ENCODE measurements around the gene HOXC9. TPM values are rescaled to one million over a fixed set of nuclear protein-coding genes. Genes with fewer than 3 reads are reported as not detected.

HOXC9 gene
- total and polyA plus RNA-seq, 2 experiments from 2014 or later, result not detected

DNA sequence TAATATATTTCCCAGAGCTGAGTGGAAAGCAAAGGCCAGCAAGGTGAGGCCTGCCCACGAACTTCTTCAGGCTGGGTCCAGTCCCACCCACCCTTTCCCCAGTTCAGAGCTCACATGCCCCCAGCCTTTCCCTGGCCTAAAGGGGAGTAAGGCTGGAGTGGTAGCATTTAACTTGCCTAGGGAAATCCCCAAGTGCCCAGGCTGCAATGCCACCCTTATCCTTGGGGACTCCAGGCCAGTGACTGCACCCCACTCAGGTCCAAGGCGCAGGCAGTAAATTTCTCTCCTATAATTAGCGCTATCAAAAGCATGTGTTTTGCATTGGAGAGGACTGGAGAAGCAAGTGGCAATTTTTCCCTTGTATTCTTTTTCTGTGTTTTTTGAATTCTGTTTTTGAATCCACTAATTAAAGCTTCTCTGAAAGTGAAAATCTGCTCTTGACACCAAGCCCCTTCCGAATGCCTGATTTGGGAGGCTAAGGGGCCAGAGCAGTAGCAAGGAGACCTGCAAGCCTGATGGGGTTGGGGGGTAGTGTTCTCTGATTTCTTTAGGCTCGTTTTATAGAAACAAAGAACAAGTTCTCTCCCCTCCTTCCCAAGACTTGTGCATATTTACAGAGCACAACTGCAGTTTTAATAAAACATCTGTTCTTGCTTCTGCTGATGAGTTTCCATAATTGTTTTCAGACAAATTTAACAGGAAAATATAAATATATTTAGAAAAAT is 24.8 kb downstream of the HOXC9 start:
- DNase-seq (ENCODE audit: low read depth in 1 of 2, low spot score in 1 of 2), result no peak
- Histone ChIP-seq H3K27ac (no peak overlapping the region), H3K4me3 (no peak overlapping the region), H3K36me3 (no peaks in the 10 kb centered on the region), H3K9me3 (ENCODE audit: low read depth) (no peaks in the 10 kb centered on the region), H3K27me3 (peaks cover 100% of the 10 kb centered on the region), H3K4me1 (ENCODE audit: low read depth) (peaks cover 8% of the 10 kb centered on the region)
- TF ChIP-seq, protein P1, sequence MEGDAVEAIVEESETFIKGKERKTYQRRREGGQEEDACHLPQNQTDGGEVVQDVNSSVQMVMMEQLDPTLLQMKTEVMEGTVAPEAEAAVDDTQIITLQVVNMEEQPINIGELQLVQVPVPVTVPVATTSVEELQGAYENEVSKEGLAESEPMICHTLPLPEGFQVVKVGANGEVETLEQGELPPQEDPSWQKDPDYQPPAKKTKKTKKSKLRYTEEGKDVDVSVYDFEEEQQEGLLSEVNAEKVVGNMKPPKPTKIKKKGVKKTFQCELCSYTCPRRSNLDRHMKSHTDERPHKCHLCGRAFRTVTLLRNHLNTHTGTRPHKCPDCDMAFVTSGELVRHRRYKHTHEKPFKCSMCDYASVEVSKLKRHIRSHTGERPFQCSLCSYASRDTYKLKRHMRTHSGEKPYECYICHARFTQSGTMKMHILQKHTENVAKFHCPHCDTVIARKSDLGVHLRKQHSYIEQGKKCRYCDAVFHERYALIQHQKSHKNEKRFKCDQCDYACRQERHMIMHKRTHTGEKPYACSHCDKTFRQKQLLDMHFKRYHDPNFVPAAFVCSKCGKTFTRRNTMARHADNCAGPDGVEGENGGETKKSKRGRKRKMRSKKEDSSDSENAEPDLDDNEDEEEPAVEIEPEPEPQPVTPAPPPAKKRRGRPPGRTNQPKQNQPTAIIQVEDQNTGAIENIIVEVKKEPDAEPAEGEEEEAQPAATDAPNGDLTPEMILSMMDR (IDR thresholded peaks at IDR 0.05; ENCODE audit: low read depth, low read length), result no peak

DNA sequence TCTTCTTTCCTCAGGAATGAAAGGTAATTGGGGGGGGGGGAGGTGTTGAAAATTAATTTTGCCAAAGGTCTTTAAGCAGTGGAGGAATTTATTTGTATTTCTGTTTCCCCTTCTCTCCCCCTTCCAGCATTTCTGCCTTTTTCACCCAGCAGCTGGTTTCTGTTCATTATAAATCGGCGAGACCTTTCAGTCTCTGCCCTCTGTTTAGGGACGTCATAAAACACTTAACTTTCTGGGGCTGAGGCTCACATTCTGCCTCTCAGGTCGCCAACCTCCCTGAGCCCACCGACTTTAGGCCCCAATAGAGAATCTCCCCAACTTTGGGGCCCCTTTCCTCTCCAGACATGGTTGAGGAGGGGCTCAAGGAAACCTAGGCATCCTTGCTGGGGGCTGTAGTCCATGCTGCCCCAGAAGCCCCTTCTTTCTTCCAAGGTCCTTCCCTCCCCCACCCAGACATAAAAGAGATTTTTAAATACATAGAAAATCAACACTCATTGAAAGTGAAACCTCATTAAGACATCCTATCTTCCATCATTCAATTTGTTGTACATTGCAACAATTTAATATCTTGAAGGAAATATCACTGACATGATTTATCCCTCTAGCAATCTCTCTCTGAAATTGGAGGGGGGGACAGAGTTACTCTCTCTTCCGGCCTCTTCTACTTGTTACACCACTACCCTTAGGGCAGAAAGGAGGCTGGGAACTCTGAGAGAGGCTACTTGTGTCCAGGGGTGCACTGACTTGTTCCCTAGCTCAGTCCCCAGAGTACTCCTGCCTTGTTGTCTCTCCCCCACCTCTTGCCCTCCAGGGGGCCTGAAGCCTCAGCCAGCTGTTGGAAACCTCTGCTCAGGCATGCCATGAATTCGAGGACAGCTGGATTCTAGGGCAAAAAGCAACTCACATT is 25.8 kb downstream of the HOXC9 start:
- TF ChIP-seq, protein P1 (IDR thresholded peaks at IDR 0.05; ENCODE audit: low read depth, low read length), result no peak
- Histone ChIP-seq H3K36me3 (no peaks in the 10 kb centered on the region), H3K9me3 (ENCODE audit: low read depth) (no peaks in the 10 kb centered on the region), H3K27me3 (peaks cover 100% of the 10 kb centered on the region), H3K4me1 (ENCODE audit: low read depth) (no peaks in the 10 kb centered on the region), H3K27ac (no peak overlapping the region), H3K4me3 (no peak overlapping the region)
- DNase-seq (ENCODE audit: low read depth in 1 of 2, low spot score in 1 of 2), result no peak

DNA sequence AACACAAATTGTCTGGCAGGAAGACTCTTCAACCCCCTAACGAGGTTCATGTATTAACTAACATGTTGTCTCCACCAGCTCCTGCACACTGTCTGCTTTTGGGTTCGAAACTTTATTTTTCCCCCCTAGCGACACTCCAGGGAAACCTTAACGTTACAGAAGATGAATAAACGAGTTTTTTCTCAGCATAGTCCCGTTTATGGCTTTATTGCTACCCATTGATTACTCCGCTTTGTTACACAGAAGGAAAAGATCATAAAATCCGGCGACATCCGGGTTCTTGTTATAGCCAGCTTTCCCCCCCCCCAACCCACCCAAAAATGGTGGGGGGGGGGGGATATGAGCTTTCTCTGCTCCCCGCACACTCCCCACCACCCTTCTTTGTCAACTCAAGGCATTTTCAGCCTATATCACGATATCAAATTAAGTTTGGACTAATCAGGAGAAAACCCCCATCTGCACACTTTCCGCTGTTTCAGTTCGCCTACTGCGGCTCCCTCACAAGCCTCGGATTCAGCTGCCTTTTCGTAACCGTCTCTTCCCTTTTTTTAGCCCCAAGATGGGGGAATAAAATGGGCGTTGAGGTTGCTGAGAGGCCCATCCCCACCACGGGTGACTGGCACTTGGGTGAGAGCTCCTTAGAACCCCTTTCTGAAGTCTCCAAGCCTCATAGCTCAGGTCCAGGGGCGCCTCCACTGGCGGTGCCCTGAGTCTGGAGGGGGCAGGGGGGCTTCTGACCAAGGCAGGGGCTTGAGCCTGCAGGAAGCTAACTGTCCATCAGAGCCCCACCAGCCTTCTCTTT is 26.9 kb downstream of the HOXC9 start:
- Histone ChIP-seq H3K36me3 (no peaks in the 10 kb centered on the region), H3K4me3 (no peak overlapping the region), H3K27me3 (peaks cover 100% of the 10 kb centered on the region), H3K27ac (no peak overlapping the region), H3K4me1 (ENCODE audit: low read depth) (no peaks in the 10 kb centered on the region), H3K9me3 (ENCODE audit: low read depth) (no peaks in the 10 kb centered on the region)
- DNase-seq (ENCODE audit: low read depth in 1 of 2, low spot score in 1 of 2), result no peak
- TF ChIP-seq, protein P1 (IDR thresholded peaks at IDR 0.05; ENCODE audit: low read depth, low read length), result no peak

DNA sequence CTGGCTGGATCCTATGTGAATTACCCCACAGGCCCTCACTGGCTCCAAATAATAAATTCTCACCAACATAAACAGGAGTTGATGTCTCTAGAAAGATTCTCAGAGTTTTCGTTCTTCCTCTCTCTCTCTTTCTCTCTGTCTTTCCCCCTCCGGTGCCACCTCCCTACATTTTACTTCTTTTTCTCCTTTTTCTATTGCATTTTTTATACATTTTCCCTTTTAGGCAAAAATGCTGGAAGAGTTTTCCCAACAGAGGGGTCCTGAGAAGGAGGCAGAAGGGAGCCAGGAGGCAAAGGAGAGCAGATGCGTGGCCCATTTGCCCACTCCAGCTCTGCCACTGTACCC is 27.5 kb downstream of the HOXC9 start:
- Histone ChIP-seq H3K27me3 (peaks cover 100% of the 10 kb centered on the region), H3K4me3 (no peak overlapping the region), H3K27ac (no peak overlapping the region), H3K4me1 (ENCODE audit: low read depth) (no peaks in the 10 kb centered on the region), H3K9me3 (ENCODE audit: low read depth) (no peaks in the 10 kb centered on the region), H3K36me3 (no peaks in the 10 kb centered on the region)
- TF ChIP-seq, protein P1 (IDR thresholded peaks at IDR 0.05; ENCODE audit: low read depth, low read length), result no peak
- no peak for DNase-seq (ENCODE audit: low read depth in 1 of 2, low spot score in 1 of 2)

Data from cardiac muscle cell (in vitro differentiated cells and primary cell).